ENCODE data around the gene CELSR2. TPM values are rescaled to one million over a fixed set of nuclear protein-coding genes. Genes with fewer than 3 reads are reported as not detected.
A peak's percentile ranks its signal among the peaks of the same experiment; 100 is the strongest.

The CELSR2 gene
- total and polyA plus RNA-seq, 2 of the 8 experiments (the other 6 are each of a cell fraction or from before 2014, with no cell fraction given), result 12.0 to 27.7 TPM

- peaks cover 13% of the 10 kb centered on the region; the same call in 1 of the 2 replicates for H3K79me1 ChIP-seq (ENCODE audit: low read depth, low read length)
- H4K5ac ChIP-seq (ENCODE audit: insufficient read length, low read depth, low read length), result no peak overlapping the region
- H3K23me2 ChIP-seq (ENCODE audit: low read depth, low read length), result peaks cover 3% of the 10 kb centered on the region; the same call in 1 of the 2 replicates
- 87% methylated on average over 32 of the region's 33 CpGs; no CpG with 5 or more reads in 1 of the 2 experiments for WGBS, 2 experiments (ENCODE audit: extremely low coverage in 1 of 2, insufficient coverage in 1 of 2, insufficient read length in 1 of 2, insufficient replicate concordance in 2 of 2, low coverage in 1 of 2, low lambda C conversion rate in 2 of 2, missing lambda C conversion rate in 1 of 2)
- H3K4ac ChIP-seq (replicated peaks; ENCODE audit: insufficient read length, low read depth, low read length), result no peak overlapping the region
- FAIRE-seq, result no peak
- H3K36me3 ChIP-seq (ENCODE audit: control insufficient read depth in 2 of 4, insufficient read depth in 4 of 4, low read length in 3 of 4), result peaks cover 0 to 8% (median 0%) of the 10 kb centered on the region in 4 experiments; a peak in 3 of 8 replicates
- no peak overlapping the region for H3K27ac ChIP-seq (ENCODE audit: low read depth, low read length)
- H4K20me1 ChIP-seq (replicated peaks in 1 of 2; ENCODE audit: control insufficient read depth in 1 of 2, insufficient read depth in 2 of 2, low read length in 2 of 2), result peaks cover 3 to 7% of the 10 kb centered on the region in 2 experiments
- POLR2A ChIA-PET (ENCODE audit: partially characterized antibody), result interaction anchor here (0.9 to 12.2 kb wide), 7 partner anchors 16 to 153 kb away, joined by 3 to 252 read pairs (median 5); partner anchors contain the start of genes PSRC1 and SARS1
- H3K4me2 ChIP-seq (ENCODE audit: insufficient read depth in 1 of 2, low read depth in 2 of 2, low read length in 2 of 2), result peak overlapping the region; percentile 44 to 47; a peak in 3 of 4 replicates
- no peak overlapping the region; a peak in 2 of 8 replicates for H3K4me3 ChIP-seq (ENCODE audit: extremely low read depth in 1 of 4, insufficient read depth in 2 of 4, low read depth in 3 of 4, low read length in 4 of 4)
- no peak overlapping the region for H2AFZ ChIP-seq (ENCODE audit: low read length)
- peaks cover 5 to 41% (median 37%) of the 10 kb centered on the region in 4 experiments for H3K4me1 ChIP-seq (replicated peaks in 1 of 4; ENCODE audit: control insufficient read depth in 3 of 4, insufficient read depth in 4 of 4, low read length in 3 of 4)
- peak overlapping the region; percentile 72 for H2BK15ac ChIP-seq (ENCODE audit: low read length)
- no peak overlapping the region for H2AK5ac ChIP-seq (ENCODE audit: low read depth, low read length)
- no peak overlapping the region for H2BK20ac ChIP-seq (ENCODE audit: low read length)
- H4K91ac ChIP-seq (replicated peaks; ENCODE audit: insufficient read length, low read length), result no peak overlapping the region
- H3K27me3 ChIP-seq (replicated peaks in 1 of 4; ENCODE audit: control insufficient read depth in 3 of 4, extremely low read depth in 1 of 4, insufficient read depth in 3 of 4, low read length in 3 of 4), result peaks cover 0 to 15% (median 10%) of the 10 kb centered on the region in 4 experiments; a peak in 5 of 7 replicates
- peaks cover 0 to 35% of the 10 kb centered on the region in 2 experiments; a peak in 1 of 4 replicates for H3K79me2 ChIP-seq (ENCODE audit: control insufficient read depth in 1 of 2, insufficient read depth in 2 of 2, low read length in 2 of 2)
- peak overlapping the region; percentile 77; the same call in 1 of the 2 replicates for H2BK12ac ChIP-seq (ENCODE audit: low read depth, low read length)
- no peaks in the 10 kb centered on the region; a peak in 2 of 4 replicates for H3K9me3 ChIP-seq (ENCODE audit: insufficient read depth in 2 of 2, low read depth in 1 of 2, low read length in 1 of 2)
- CTCF ChIA-PET (ENCODE audit: partially characterized antibody), result interaction anchor here (0.6 to 28.7 kb wide), 18 partner anchors 11 to 773 kb away, joined by 3 to 651 read pairs (median 3); partner anchors contain the start of genes SARS1 and SORT1
- no peak overlapping the region for H3K56ac ChIP-seq (replicated peaks; ENCODE audit: insufficient read length, low read depth, low read length)
- no peak overlapping the region for H2BK120ac ChIP-seq (replicated peaks; ENCODE audit: low read depth, low read length)
- peak overlapping the region; percentile 71 for H3K18ac ChIP-seq (ENCODE audit: extremely low read depth, low read length)
- no peak for DNase-seq (ENCODE audit: low read depth in 1 of 2, low spot score in 2 of 2)
- no peak overlapping the region for H4K8ac ChIP-seq (ENCODE audit: extremely low read depth, insufficient read depth, low read length)
- H2BK5ac ChIP-seq (ENCODE audit: low read depth, low read length), result peak overlapping the region; percentile 40
- H3K23ac ChIP-seq (ENCODE audit: insufficient read length), result no peak overlapping the region
- no peak overlapping the region; a peak in 1 of 7 replicates for H3K9ac ChIP-seq (replicated peaks in 1 of 4; ENCODE audit: extremely low read depth in 1 of 4, low read depth in 3 of 4, low read length in 3 of 4)
- H3K14ac ChIP-seq (ENCODE audit: insufficient read length), result no peak overlapping the region
- TF ChIP-seq E2F6 (IDR thresholded peaks at IDR 0.05) (no peak), RXRA (IDR thresholded peaks at IDR 0.05; ENCODE audit: insufficient read depth, low read depth, low read length) (no peak), ASH2L (IDR thresholded peaks at IDR 0.05; ENCODE audit: low read length) (no peak), EP300 (IDR thresholded peaks at IDR 0.05; ENCODE audit: borderline replicate concordance in 1 of 2, low read depth in 2 of 2, low read length in 2 of 2) (no peak), KDM4A (IDR thresholded peaks at IDR 0.05; ENCODE audit: low read depth, low read length, severe bottlenecking) (no peak)
Observed at GRCh38 chr1:109252893-109253802, 3.8 kb downstream of the CELSR2 start.

All from H1 (cell line).